Measurements from ENCODE around the gene RASSF8. TPM values are rescaled to one million over a fixed set of nuclear protein-coding genes. Genes with fewer than 3 reads are reported as not detected.

Gene RASSF8
- total and polyA plus RNA-seq, 2 donors (not counting 3 experiments of a cell fraction or from before 2014, with no cell fraction given) = 11.1 to 59.3 TPM

- Histone ChIP-seq H3K9ac (replicated peaks; ENCODE audit: extremely low read depth, insufficient read depth, low read length) (peak overlapping the region; percentile 81), H3K4me3 (replicated peaks in 1 of 3; ENCODE audit: insufficient read depth in 1 of 3, low read depth in 1 of 3, low read length in 3 of 3) (peak overlapping the region; percentile 44 to 61 (median 53)), H3K27ac (ENCODE audit: insufficient read depth, low read depth, low read length) (peak overlapping the region; percentile 65), H3K36me3 (ENCODE audit: control insufficient read depth in 2 of 2, extremely low read depth in 1 of 2, insufficient read depth in 2 of 2, low read length in 2 of 2) (no peaks in the 10 kb centered on the region), H3K9me3 (replicated peaks; ENCODE audit: control insufficient read depth, insufficient read depth, low read length) (no peaks in the 10 kb centered on the region), H3K79me2 (ENCODE audit: control insufficient read depth, insufficient read depth, low read length) (no peaks in the 10 kb centered on the region), H3K9me1 (replicated peaks; ENCODE audit: control insufficient read depth, extremely low read depth, insufficient read depth, low read length) (no peaks in the 10 kb centered on the region), H3K27me3 (ENCODE audit: control insufficient read depth in 2 of 2, insufficient read depth in 2 of 2, low read length in 2 of 2) (no peaks in the 10 kb centered on the region), H4K20me1 (replicated peaks; ENCODE audit: control insufficient read depth, extremely low read depth, insufficient read depth, low read length) (no peaks in the 10 kb centered on the region), H2AFZ (ENCODE audit: low read depth, low read length) (peak overlapping the region; percentile 77), H3K4me1 (ENCODE audit: control insufficient read depth, extremely low read depth, insufficient read depth, low read length) (peaks cover 13% of the 10 kb centered on the region), H3K4me2 (ENCODE audit: insufficient read depth, low read length) (peak overlapping the region; percentile 82)
- TF ChIP-seq MYC (IDR thresholded peaks at IDR 0.05; ENCODE audit: low read depth, low read length) (peak; percentile 53), MAX (IDR thresholded peaks at IDR 0.05; ENCODE audit: insufficient read depth, insufficient read length) (peak; percentile 95), CTCF (IDR thresholded peaks at IDR 0.05; ENCODE audit: extremely low read depth in 1 of 2, insufficient read depth in 1 of 2, low read depth in 1 of 2, low read length in 2 of 2) (peak; percentile 27 to 28), EZH2 (IDR thresholded peaks at IDR 0.05; ENCODE audit: borderline replicate concordance, low read depth, low read length, severe bottlenecking) (no peak)
- dilution Hi-C loops (cut with MboI; ENCODE audit: extremely low pct_ligation_motif_present, low sequenced_read_pairs) (no loop called here), intact Hi-C loops (cut with micrococcal nuclease) (loop anchor here (2.0 kb wide), 1 partner anchor 535 kb away; no protein-coding TSS in a partner anchor)
- TSS peak; percentile 69 for BruUV-seq (replicated peaks)
- peak; percentile 95 for DNase-seq (ENCODE audit: low read depth, low spot score)
- no peak for FAIRE-seq
- ChIA-PET CTCF (interaction anchor here (0.7 to 2.5 kb wide), 6 partner anchors 9 to 588 kb away, joined by 3 to 7 read pairs (median 4); no protein-coding TSS in a partner anchor), POLR2A (interaction anchor here (1.4 kb wide), 1 partner anchor 9 kb away, joined by 6 read pairs; no protein-coding TSS in a partner anchor)
These were observed 155.6 kb downstream of the RASSF8 start for GRCh38 chr12:26113853-26114719.

Measured in endothelial cell of umbilical vein (primary cell).